Activated naive CD4-positive, alpha-beta T cell treated with Interleukin-2 at 50 U/mL for 16 hours (primary cell): ENCODE results near the gene SLC25A48.

Experiments used
- DNase-seq: peaks from one replicate; pipeline ENCODE4 v3.0.0-alpha.2; 2020

Gene SLC25A48

DNA sequence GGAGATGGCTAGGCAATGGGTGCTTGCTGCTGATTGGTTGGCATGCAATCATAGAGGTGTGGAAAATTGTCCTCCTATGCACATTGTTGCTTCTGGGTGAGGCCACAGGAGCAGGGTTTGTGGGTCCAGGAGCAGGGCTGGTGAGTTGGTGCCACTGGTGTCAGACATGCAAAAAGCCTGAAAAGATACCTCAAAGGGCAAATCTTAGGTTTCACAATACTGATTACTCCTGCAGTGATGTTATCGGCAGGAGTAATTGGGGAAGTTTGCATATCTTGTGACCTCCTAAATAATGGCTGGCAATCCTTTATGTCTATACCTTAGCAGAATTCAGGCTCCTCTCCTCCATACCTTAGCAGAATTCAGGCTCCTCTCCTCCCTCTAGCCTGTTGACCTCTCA lies 25.2 kb downstream of the SLC25A48 start:
- DNase-seq = no peak

DNA sequence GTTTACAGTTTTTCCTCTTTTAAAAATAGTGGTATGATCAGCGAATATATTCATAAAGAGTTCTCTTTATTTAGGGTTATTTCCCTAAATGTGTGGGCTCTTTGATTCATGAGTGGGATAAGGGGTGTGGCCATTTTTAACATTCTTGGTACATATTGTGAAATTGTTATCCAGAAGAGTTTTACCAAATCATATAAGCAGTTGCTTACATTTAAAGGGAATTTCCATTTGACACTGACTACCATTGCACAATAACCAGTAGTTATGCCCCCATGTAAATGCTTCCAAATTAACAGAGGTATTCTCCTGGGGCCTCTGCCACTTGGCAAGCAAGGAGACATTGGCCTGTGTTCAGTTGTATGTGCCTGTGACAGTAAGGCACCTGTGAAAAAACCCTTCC lies 27.2 kb downstream of the SLC25A48 start:
- no peak for DNase-seq

DNA sequence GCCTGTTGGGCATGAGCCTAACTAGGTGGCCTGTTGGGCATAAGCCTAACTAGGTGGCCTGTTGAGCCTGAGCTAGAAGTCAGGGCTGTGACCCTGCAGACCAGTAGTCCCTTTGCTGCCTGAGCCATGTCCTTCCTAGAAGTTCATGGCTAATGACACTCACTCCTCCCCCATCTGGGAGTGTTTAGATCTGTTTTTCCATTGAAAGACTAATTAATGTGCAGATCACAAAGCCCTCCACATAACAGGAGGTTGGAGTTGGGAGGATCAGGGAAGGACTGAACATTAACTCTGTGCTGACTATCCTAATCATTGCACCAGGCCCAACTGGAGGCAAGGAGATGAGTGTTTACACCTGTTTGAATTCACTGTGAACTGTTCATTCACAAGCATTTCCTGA lies 27.6 kb downstream of the SLC25A48 start:
- DNase-seq = no peak

DNA sequence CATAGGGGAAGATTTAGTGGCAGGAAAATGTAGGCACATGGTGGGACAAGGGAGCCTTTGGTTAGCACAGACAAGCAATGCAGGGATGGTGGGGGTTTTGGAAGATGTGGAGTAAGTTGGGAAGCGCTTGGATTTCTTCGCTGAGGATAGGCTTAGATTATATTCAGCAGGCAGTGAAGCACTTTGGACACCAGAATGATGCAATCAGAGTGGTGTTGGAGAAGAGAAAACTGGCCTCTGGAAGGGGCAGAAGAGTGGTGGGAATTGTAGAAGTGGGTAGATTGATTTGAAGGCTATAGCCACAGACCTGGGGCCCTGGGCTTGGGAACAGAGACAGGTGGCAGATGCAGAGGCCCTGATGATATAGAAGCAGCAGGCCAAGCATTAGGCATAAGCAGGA lies 28.3 kb downstream of the SLC25A48 start:
- DNase-seq = no peak

DNA sequence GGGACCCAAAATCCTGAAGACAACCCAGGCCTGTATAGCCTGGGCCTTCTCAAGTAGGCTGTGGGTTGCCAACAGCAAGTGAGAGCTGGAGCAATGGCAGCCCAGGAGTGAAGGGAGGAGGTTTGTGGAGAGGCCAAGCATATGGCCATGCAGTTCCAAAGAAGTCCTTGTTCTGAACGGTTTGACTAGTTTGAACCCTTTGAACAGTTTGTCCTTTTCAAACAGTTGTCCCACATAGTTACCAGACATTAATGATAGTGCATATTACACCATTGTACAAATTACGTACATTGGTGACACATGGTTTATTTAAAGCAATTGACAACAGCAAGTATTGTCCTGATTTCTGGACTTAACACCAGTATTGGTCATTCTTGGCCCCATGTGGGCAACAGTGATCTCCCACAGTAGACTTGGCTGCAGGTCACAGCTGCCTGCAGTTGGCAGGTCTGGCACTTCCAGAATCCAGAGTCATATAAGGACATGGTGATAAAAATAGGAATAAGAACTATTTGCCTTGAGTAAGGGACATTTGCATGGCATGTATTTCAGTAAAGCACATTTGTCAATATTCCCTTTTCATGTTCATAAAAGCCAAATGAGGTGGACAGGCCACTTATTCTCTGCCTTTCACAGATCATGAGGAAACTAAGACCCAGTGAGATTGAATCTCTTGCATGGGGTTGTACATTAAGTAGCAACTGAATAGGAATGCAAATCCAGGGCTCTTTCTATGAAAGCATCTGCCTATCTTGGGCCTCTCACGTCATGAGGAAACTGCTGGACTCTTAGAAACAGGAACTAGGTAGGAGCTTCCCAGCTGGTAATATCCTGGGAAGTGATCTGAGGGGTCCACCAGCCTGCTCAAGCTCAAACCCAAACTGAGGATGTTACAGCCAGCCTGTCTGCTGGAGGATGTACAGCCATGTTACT lies 30.3 kb downstream of the SLC25A48 start:
- DNase-seq = no peak

DNA sequence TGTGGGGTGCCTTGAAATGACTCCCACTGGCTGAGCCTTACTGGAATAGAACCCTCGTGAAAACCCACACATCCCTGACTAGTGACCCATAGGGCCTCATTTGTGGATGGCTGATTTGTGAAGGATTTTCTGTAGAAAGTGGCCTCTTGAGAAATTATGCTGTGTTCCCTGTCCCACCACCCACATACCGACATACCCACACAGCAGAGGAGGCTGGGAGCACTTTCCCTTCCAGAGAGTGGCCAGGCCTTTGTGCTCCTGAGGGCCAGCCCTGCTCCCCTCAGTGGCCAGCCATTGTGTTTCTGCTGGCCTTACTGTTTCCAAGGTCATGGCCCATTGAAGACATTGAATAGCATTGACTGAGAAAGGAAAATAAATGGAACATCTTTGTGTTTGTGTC lies 31.6 kb downstream of the SLC25A48 start:
- DNase-seq = no peak

DNA sequence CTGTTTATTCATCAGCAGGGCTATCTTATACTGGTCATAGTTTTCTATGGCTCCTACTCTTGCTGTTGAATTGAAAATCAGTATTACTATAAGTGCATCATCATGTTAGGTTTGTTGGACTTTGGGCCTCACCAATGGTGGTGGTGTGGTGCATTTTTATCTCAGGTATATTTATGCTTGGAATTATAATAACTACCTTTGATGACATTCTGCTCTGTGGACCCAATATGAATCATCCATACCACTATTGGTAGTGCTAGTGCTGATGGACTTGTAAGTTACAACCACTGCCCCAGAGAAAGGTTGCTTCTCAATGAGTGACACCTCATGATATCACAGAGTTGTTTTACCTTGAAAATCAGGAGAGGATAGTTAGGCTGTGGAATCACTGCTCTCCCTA lies 33.1 kb downstream of the SLC25A48 start:
- no peak for DNase-seq

DNA sequence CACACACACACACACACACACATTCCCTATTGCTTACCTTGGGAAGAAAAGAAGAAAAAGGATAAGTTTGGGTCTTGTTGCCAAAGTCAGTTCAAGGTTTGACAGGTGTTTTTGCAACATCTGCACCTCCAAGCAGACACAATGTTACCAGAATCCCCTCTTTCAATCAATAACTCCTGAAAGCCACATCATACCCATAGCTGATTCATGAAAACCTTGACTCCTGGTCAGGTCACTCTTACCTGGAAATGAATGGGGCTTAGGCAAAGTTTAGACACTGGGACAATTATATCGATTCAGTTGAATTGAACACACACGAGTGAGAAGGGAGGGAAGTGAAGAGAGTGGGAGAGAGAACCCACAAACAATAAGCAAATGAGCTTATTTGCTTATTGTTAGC lies 34.2 kb downstream of the SLC25A48 start:
- DNase-seq = no peak

DNA sequence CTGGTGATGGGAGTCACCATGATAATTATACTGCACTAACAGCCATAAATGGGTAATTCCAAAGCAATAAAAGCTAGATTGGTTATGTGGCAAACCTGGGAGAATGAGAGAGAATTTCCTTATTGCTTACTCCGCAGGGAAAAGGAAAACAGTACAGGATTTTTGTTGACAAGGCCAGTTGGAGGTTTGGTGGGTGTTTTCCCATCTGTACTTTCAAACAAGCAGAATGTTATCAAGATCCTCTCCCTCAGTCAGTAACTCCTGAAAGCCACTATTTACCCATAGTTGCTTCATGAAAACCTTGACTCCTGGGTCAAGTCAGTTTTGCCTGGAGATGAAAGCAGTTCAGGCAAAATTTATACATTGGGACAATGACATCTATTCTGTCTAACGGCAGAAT lies 34.8 kb downstream of the SLC25A48 start:
- no peak for DNase-seq

DNA sequence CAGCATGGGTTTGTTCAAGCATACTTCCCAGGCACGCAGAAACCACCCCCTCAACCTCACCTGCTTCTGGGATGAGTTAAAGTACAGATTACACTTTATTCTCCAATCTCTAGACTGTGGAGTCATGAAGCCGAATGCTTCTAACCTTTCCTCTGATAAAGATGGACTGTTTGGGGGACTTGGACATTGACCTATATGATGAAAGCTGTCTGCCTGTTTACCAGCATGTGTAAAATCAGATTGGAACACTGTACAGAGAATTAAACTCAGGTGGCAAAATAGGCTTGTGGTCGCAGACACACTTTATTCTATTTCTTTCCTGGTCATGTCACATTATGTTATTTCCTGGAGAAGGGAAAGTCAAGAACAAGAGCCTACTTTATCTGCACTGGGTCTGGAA lies 35.5 kb downstream of the SLC25A48 start:
- no peak for DNase-seq

DNA sequence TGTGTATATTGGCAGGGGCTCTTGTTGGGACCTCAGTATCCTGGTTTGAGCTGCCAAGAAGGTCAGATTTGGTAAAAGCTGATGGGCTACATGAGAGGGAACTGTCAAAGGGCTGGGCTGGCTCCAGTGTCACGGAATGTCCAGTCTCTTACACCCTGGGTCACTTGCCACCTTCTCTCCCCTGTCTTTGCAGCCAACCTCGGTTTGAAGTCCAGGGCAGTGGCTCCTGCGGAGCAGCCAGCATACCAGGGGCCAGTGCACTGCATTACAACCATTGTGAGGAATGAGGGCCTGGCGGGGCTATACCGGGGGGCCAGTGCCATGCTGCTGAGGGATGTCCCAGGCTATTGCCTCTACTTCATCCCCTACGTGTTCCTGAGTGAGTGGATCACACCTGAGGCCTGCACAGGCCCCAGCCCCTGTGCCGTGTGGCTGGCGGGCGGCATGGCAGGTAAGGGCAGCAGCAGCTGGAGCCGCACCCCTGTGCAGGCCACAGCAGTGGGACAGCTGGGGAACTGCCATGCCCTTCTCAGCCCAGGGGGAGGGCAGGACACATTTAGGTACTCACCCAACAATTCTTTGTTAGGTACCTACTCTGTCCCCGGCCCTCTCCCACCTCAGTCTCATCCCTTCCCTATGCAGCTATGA lies 36.9 kb downstream of the SLC25A48 start:
- DNase-seq = no peak

DNA sequence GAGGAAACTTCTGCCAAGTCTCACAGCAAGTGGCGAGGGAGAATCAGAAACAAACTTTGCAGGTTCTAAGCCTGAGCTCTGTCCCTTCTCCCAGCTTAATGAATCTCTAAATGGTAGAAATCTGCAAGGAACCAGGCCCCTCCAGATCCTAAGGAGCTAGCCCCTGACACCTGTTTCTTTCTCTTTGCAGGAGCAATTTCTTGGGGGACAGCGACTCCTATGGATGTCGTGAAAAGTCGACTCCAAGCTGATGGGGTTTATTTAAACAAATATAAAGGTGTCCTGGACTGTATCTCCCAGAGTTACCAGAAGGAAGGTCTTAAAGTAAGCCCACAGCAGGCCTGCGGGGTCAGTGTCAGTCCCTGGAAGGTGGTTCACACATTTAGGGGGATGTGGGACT lies 39.4 kb downstream of the SLC25A48 start:
- no peak for DNase-seq

DNA sequence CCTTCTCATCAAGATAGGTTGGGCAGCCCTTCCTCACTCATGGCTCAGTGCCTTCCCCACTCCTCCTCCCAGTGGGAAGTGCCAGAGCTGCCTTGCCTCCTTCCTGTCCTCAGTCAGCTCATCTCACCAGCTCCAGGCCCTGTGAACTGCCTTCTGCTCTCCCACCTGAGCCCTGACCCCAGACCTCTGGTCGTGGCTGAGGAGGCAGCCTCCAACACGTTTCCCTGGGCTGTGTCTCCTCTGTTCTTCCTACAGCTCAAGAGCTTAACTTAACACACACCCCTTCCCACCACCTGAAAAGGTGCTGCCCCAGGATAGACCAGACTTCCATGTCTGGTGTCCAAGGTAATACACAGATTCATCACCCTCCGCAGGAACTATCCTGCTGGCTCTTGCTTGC lies 40.0 kb downstream of the SLC25A48 start:
- no peak for DNase-seq

DNA sequence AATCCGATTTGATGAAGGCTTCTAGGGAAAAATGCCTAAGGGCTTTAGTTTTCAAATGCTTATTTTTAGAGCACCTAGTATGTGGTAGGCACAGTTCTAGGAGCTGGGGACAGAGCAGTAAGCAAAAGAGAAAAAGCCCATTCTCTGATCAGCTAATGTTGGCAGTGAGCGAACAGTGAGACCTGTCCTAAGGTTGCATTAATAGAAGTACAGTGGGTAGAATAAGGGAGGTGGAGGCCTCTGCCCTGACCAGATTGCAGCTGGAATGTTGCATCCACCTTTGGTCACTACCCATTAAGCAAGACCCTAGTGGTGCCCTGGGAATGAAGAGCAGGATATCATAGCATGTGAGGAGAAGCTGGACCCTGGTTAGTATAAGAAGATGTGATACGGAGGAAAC lies 41.1 kb downstream of the SLC25A48 start:
- DNase-seq = no peak

DNA sequence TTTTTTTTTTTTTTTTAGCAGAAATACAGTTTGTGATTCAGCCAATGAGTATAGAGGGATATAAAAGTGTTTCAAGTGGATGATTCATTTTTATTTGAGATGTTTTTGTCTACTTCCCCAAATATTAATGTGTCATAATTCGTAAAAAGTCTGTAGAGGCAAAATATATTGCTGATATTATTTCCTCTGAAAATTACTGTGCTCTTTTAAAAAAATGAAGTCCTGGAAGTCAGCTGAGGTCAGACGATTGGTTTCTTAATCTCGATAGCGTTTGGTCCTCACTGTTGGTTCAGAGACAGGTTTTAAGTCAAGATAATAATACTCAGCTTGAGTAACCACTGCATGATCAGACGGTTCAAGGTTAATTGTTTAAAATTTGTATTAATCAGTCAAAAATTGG lies 41.7 kb downstream of the SLC25A48 start:
- no peak for DNase-seq

DNA sequence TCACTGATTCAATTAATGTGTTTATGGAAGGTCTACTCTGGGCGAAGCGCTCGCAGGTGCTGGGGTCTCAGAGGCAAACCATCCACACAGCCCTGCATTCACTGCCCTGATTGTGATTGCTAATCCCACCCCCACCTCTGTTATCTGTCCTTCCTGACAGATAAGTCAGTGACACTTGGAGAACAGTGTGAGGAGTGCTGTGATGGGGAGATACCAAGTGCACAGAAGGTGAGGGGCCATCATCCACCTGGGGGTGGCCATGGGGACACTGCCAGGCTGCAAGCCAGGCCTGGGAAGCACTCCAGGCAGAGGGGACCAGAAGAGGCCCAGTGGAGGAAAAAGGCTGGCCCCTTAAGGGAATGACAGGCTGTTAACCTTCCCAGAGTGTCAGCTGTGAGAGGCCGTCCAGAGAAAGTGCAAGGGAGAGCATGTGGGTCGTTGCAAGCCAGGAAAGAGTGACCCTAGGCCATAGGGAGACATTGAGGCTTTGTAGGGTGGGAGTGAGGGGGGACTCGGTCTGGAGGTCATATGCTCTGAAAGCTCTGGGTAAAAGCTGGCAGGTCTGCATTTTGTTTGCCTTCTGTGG lies 43.2 kb downstream of the SLC25A48 start:
- no peak for DNase-seq

DNA sequence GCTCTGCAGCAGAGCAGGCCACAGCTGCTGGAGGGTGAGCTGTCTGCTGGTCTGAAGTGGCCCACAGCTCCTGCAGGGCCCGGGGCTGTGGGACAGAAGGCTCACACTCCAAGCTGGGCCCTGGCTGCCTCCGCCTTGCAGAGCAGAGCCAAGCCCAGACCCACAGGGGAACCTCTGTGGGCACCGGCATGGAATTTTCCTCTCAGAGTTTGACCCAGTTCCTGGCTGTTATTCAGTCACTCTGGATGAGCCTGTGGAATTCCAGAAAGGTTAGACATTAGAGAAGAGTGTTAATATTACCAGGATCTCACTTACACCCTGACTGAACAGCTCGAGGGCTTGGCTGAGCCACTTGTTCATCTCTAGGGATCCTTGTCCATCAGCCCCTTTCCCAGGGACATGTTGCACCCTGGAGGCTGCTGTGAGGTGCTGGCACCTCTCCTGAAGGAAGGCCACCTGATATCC lies 43.7 kb downstream of the SLC25A48 start:
- DNase-seq = no peak

DNA sequence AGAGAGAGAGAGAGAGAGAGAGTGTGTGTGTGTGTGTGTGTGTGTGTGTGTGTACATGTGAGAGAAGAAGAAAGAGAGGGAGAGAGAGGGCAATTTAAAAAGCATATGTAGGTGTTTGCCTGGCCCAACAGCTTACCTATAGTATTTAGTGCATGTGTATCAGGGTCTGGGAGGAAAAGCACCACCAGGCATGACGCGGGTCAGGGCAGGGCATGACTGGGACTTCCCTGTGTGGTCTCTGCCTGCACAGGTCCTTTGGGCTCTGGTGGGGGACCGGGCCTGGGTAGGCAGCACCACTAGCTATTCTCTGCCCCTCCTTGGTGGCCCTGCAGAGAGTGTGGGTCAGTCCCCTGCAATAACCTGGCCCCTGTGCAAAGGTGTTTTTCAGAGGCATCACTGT lies 45.1 kb downstream of the SLC25A48 start:
- DNase-seq = no peak

DNA sequence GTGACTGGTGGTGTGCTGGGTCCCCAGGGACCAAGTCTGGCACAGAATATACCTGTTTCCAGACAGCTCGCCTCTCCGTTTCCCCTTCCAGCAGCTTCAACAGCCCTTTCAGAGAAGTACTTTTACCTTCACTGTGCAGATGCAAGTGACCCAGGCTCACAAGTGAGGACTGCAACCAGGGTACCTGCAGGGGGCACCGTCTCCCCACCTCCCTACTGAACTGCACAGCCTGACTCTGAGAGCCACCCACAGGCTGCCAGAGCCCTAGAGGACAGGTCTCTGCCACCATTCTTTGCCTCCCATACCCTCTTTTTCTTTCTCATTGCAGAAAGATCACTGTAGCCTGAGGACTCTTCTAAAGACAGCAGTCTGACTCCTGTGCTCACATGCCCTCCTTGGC lies 45.8 kb downstream of the SLC25A48 start:
- no peak for DNase-seq

DNA sequence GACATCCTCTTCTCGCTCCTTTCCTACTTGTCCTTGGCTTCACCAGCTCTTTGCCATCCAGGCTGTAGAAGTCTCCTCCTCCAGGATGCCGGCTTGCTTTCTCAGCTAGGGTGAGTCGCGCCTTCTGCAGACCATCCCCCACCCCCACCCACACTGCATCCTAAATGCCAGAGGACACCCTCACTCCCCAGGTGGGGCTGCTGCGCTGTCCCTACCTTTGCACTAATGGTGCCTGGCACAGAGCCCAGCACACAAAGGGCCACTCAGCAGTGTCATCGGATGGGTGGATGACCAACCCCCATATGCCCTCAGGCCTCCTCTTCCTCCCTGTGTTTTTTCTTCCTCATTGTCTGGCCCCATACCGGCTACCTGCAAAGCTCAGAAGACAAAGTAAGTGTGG lies 46.3 kb downstream of the SLC25A48 start:
- no peak for DNase-seq

DNA sequence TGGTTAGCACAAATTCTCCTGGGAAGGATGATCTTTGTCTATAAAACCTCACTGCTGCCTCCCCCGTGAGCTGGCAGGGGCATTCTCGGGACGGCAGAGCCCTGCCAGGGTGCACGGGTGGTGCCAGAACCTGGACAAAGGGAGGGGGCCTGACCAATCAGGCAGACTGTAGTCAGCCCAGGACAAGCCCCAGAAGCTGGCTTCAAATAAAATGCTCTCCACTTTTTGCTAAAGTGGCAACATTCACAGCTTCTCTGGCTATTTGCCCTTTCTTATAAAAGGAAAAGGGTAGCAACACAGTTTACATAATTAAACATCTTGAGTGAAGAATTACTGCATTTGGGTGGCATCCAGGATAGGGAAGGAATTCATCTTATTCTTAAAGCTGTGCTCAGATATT lies 46.8 kb downstream of the SLC25A48 start:
- no peak for DNase-seq

DNA sequence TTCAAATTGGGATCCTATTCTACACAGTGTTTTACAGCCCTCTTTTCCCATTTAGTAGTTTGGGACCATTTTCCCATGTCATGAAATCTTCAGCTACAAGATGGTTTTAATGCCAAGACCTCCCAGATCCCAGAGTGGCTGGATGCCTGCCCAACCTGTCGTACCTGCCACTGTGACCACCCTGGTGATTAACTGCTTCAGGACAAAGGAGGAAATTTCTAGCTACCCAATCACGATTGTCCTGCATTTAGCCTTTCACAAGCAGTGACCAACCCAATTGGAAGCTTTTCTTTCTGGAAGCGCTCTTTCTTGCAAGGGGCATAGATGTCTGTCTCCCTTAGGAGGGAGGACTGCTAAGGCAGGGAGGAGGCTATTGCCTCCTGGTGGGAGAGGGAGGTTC lies 47.4 kb downstream of the SLC25A48 start:
- DNase-seq = no peak

DNA sequence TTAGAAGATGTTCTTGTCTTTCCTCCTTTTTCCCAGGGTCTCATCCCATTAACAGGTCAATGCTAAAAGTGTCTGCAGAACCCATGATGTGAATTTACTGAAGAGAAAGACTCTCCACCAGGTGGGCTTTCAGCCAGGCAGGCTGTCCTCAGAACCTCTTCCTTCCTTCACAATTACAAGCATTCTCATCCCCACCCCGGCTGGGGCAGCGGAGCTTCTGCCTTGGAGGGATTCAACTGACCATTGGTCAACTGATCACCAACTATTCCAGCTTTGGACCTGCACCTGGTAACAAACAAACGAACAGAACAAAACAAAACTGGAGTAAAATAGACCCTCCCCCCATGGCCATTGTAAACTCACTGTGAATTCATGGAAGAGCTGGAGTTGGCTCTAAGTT lies 48.6 kb downstream of the SLC25A48 start:
- no peak for DNase-seq

DNA sequence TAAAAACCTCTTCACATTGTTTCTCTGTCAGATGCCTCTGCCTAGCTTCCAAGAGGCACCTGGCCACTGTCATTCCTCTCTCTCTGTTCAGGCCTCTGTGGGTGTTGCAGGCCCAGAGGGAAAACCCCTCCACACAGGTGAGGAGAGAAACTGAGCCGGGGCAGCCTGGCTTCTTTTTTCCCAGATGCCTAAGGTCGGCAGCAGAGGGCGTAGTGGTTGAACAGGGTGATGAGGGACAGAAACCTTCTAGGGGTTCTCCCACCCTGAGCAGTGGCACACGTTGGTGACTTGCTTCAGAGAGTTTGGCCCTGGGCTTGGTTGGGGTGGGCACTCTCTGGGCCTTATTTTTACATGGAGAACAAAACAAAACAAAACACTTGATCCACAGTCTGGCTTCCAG lies 49.0 kb downstream of the SLC25A48 start:
- DNase-seq = no peak
